Mesendoderm (in vitro differentiated cells): Measurements from ENCODE around the gene FUT8.
"Not testable (repeated sequence)": the region's sequence is repeated elsewhere in the genome, so short reads cannot be mapped to it uniquely, and the experiment has no call there.

Experiments used
- DNase-seq: peaks from one replicate; pipeline ENCODE4 v3.0.0; 2013
- H2AK5ac ChIP-seq: 2 replicates; pipeline ENCODE4 v1.6.1; 2013; ENCODE audit warnings: low read length, inconsistent platforms
- H2BK120ac ChIP-seq: 2 replicates; pipeline ENCODE4 v1.6.1; 2013; ENCODE audit warnings: low read depth, mild to moderate bottlenecking, low read length, moderate library complexity, mixed read lengths
- H2BK15ac ChIP-seq: replicated peaks from 2 replicates; pipeline ENCODE4 v1.6.1; 2013; ENCODE audit warnings: low read depth, mild to moderate bottlenecking, moderate library complexity
- H2BK5ac ChIP-seq: 2 replicates; pipeline ENCODE4 v1.6.1; 2013; ENCODE audit warnings: low read length, inconsistent platforms
- H3K18ac ChIP-seq: 2 replicates; pipeline ENCODE4 v1.6.1; 2013; ENCODE audit warnings: mild to moderate bottlenecking, low read length, mixed read lengths
- H3K23ac ChIP-seq: one replicate; pipeline ENCODE4 v1.6.1; 2013; ENCODE audit warnings: low read length
- H3K27ac ChIP-seq: 2 replicates; pipeline ENCODE4 v1.5.1; 2013; ENCODE audit warnings: low read depth, mild to moderate bottlenecking, inconsistent platforms, low read length, moderate library complexity
- H3K27me3 ChIP-seq: 2 replicates; pipeline ENCODE4 v1.6.1; 2013; ENCODE audit warnings: low read length, control low read depth, mild to moderate bottlenecking, inconsistent platforms; ENCODE audit not compliant: insufficient read depth, poor library complexity
- H3K36me3 ChIP-seq: 2 replicates; pipeline ENCODE4 v1.6.1; 2013; ENCODE audit warnings: low read length, inconsistent platforms; ENCODE audit not compliant: control insufficient read depth, insufficient read depth
- H3K4ac ChIP-seq: one replicate; pipeline ENCODE4 v1.6.1; 2013; ENCODE audit warnings: low read depth, mild to moderate bottlenecking, low read length, moderate library complexity
- H3K4me1 ChIP-seq: 2 replicates; pipeline ENCODE4 v1.6.1; 2013; ENCODE audit warnings: low read depth, low read length, inconsistent platforms; ENCODE audit not compliant: control insufficient read depth
- H3K4me2 ChIP-seq: 2 replicates; pipeline ENCODE4 v1.6.1; 2013; ENCODE audit warnings: low read length
- H3K4me3 ChIP-seq: 2 replicates; pipeline ENCODE4 v1.5.1; 2013; ENCODE audit warnings: mild to moderate bottlenecking, low read length
- H3K56ac ChIP-seq: one replicate; pipeline ENCODE4 v1.6.1; 2013; ENCODE audit warnings: low read length
- H3K79me1 ChIP-seq: 2 replicates; pipeline ENCODE4 v1.6.1; 2013; ENCODE audit warnings: low read length, inconsistent platforms
- H3K79me2 ChIP-seq: 2 replicates; pipeline ENCODE4 v1.6.1; 2013; ENCODE audit warnings: mild to moderate bottlenecking, low read length; ENCODE audit not compliant: control insufficient read depth, insufficient read depth
- H3K9ac ChIP-seq: 2 replicates; pipeline ENCODE4 v1.6.1; 2013; ENCODE audit warnings: low read length, inconsistent platforms
- H4K5ac ChIP-seq: one replicate; pipeline ENCODE4 v1.6.1; 2013; ENCODE audit warnings: low read length
- H4K8ac ChIP-seq: one replicate; pipeline ENCODE4 v1.6.1; 2013; ENCODE audit warnings: low read depth, mild to moderate bottlenecking, control low read depth, low read length, moderate library complexity
- WGBS: extraction: QIAGEN DNeasy Blood & Tissue Kit; methylation state at CpG from one replicate; pipeline ENCODE4 v1.1.7; 2013; ENCODE audit warnings: low lambda C conversion rate, missing lambda C conversion rate; ENCODE audit not compliant: insufficient coverage; ENCODE audit errors: extremely low coverage; 5-methylcytosine and 5-hydroxymethylcytosine counted together

Gene FUT8

GRCh38 chr14:65426902-65427301 is 14.4 kb downstream of the FUT8 start:
- not testable (repeated sequence) for H3K79me1 ChIP-seq, H3K4ac ChIP-seq, DNase-seq, H3K9ac ChIP-seq, H3K27ac ChIP-seq, H3K56ac ChIP-seq, H2BK5ac ChIP-seq, H3K36me3 ChIP-seq, H2AK5ac ChIP-seq, H3K18ac ChIP-seq, H3K4me2 ChIP-seq, H3K4me1 ChIP-seq, H4K5ac ChIP-seq, H3K79me2 ChIP-seq, H3K23ac ChIP-seq, H2BK120ac ChIP-seq, H2BK15ac ChIP-seq, H3K4me3 ChIP-seq, H4K8ac ChIP-seq, H3K27me3 ChIP-seq
- WGBS = no CpG with 5 or more reads among the region's 12 CpGs

- no peak overlapping the region for H2BK120ac ChIP-seq
- H3K4ac ChIP-seq = no peak overlapping the region
- no CpG with 5 or more reads among the region's 2 CpGs for WGBS
- H3K4me2 ChIP-seq = no peak overlapping the region
- no peak overlapping the region for H3K9ac ChIP-seq
- H4K5ac ChIP-seq = no peak overlapping the region
- peaks cover 4% of the 10 kb centered on the region for H3K79me2 ChIP-seq
- H3K4me1 ChIP-seq = peaks cover 2% of the 10 kb centered on the region
- no peak overlapping the region for H3K27ac ChIP-seq
- H3K18ac ChIP-seq = no peak overlapping the region
- H3K4me3 ChIP-seq = no peak overlapping the region
- DNase-seq = no peak
- H3K27me3 ChIP-seq = no peaks in the 10 kb centered on the region
- H3K23ac ChIP-seq = no peak overlapping the region
- no peak overlapping the region for H2BK5ac ChIP-seq
- H3K36me3 ChIP-seq = no peaks in the 10 kb centered on the region
- H4K8ac ChIP-seq = no peak overlapping the region
- no peak overlapping the region for H2AK5ac ChIP-seq
- peaks cover 7% of the 10 kb centered on the region for H3K79me1 ChIP-seq
- no peak overlapping the region for H2BK15ac ChIP-seq
- H3K56ac ChIP-seq = no peak overlapping the region
These were observed 16.2 kb downstream of the FUT8 start for GRCh38 chr14:65428691-65429090.

GRCh38 chr14:65429757-65430156 is 17.2 kb downstream of the FUT8 start:
- Histone ChIP-seq H3K36me3 (no peaks in the 10 kb centered on the region), H3K4me1 (peaks cover 2% of the 10 kb centered on the region), H4K8ac (no peak overlapping the region), H3K18ac (no peak overlapping the region), H3K4me2 (no peak overlapping the region), H3K79me1 (peaks cover 4% of the 10 kb centered on the region), H3K23ac (no peak overlapping the region), H3K4ac (no peak overlapping the region), H3K27ac (no peak overlapping the region), H3K79me2 (no peaks in the 10 kb centered on the region), H2BK120ac (no peak overlapping the region), H3K27me3 (no peaks in the 10 kb centered on the region), H3K9ac (no peak overlapping the region), H3K56ac (no peak overlapping the region), H2AK5ac (no peak overlapping the region), H4K5ac (no peak overlapping the region), H3K4me3 (no peak overlapping the region), H2BK15ac (no peak overlapping the region), H2BK5ac (no peak overlapping the region)
- no peak for DNase-seq
- no CpG with 5 or more reads among the region's 5 CpGs for WGBS

GRCh38 chr14:65431245-65431644 is 18.7 kb downstream of the FUT8 start:
- Histone ChIP-seq H2AK5ac (no peak overlapping the region), H2BK5ac (no peak overlapping the region), H3K36me3 (no peaks in the 10 kb centered on the region), H3K4me3 (no peak overlapping the region), H2BK120ac (no peak overlapping the region), H3K4me1 (peaks cover 2% of the 10 kb centered on the region), H3K18ac (no peak overlapping the region), H4K8ac (no peak overlapping the region), H3K4ac (no peak overlapping the region), H2BK15ac (no peak overlapping the region), H3K56ac (no peak overlapping the region), H3K79me2 (peaks cover 3% of the 10 kb centered on the region), H3K27me3 (no peaks in the 10 kb centered on the region), H3K4me2 (no peak overlapping the region), H3K79me1 (peaks cover 7% of the 10 kb centered on the region), H3K9ac (no peak overlapping the region), H3K23ac (no peak overlapping the region), H4K5ac (no peak overlapping the region), H3K27ac (no peak overlapping the region)
- no peak for DNase-seq
- WGBS = no CpG with 5 or more reads among the region's 7 CpGs

GRCh38 chr14:65431951-65432350 is 19.4 kb downstream of the FUT8 start:
- Histone ChIP-seq H4K5ac (no peak overlapping the region), H2BK5ac (no peak overlapping the region), H3K36me3 (no peaks in the 10 kb centered on the region), H3K4me2 (no peak overlapping the region), H2BK120ac (no peak overlapping the region), H3K79me2 (peaks cover 3% of the 10 kb centered on the region), H2BK15ac (no peak overlapping the region), H3K56ac (no peak overlapping the region), H4K8ac (no peak overlapping the region), H3K4me3 (no peak overlapping the region), H3K4ac (no peak overlapping the region), H2AK5ac (no peak overlapping the region), H3K18ac (no peak overlapping the region), H3K27me3 (no peaks in the 10 kb centered on the region), H3K79me1 (peaks cover 7% of the 10 kb centered on the region), H3K23ac (no peak overlapping the region), H3K9ac (no peak overlapping the region), H3K4me1 (peaks cover 2% of the 10 kb centered on the region), H3K27ac (no peak overlapping the region)
- no peak for DNase-seq
- WGBS = no CpG with 5 or more reads among the region's 1 CpG

GRCh38 chr14:65432361-65432948 is 19.9 kb downstream of the FUT8 start:
- Histone ChIP-seq H3K27ac (no peak overlapping the region), H3K4ac (no peak overlapping the region), H3K79me1 (peaks cover 5% of the 10 kb centered on the region), H2BK120ac (no peak overlapping the region), H4K5ac (no peak overlapping the region), H3K27me3 (no peaks in the 10 kb centered on the region), H3K4me1 (peaks cover 2% of the 10 kb centered on the region), H2AK5ac (no peak overlapping the region), H3K18ac (peak overlapping the region; percentile 18), H3K79me2 (peaks cover 3% of the 10 kb centered on the region), H2BK15ac (no peak overlapping the region), H3K9ac (no peak overlapping the region), H3K23ac (no peak overlapping the region), H3K4me2 (no peak overlapping the region), H3K56ac (no peak overlapping the region), H4K8ac (no peak overlapping the region), H3K36me3 (no peaks in the 10 kb centered on the region), H2BK5ac (no peak overlapping the region), H3K4me3 (no peak overlapping the region)
- WGBS = no CpG with 5 or more reads among the region's 6 CpGs
- peak; percentile 36 for DNase-seq
